Neural progenitor cell (in vitro differentiated cells): ENCODE data around the gene PSAPL1. TPM values are rescaled to one million over a fixed set of nuclear protein-coding genes. Genes with fewer than 3 reads are reported as not detected.
A peak's percentile ranks its signal among the peaks of the same experiment; 100 is the strongest.

Experiments used
- DNase-seq: peaks from one replicate; pipeline ENCODE4 v3.0.0-alpha.2; 2016; ENCODE audit warnings: low spot score
- H2AFZ ChIP-seq: fragments of 200-600 bp; sonication (generic); replicated peaks from 2 replicates; pipeline ENCODE4 v1.6.1; 2016; ENCODE audit warnings: antibody characterized with exemption
- H3F3A ChIP-seq: fragments of 200-600 bp; sonication (generic); 2 replicates; pipeline ENCODE4 v1.6.1; 2016; ENCODE audit warnings: antibody characterized with exemption, low read depth
- H3K27ac ChIP-seq: fragments of 200-600 bp; sonication (generic); 2 replicates; pipeline ENCODE4 v1.5.1; 2016; ENCODE audit warnings: mild to moderate bottlenecking
- H3K27me3 ChIP-seq: fragments of 200-600 bp; sonication (generic); 2 replicates; pipeline ENCODE4 v1.6.1; 2016; ENCODE audit warnings: mild to moderate bottlenecking, moderate library complexity
- H3K36me3 ChIP-seq: fragments of 200-600 bp; sonication (generic); 2 replicates; pipeline ENCODE4 v1.5.1; 2016
- H3K4me1 ChIP-seq: fragments of 200-600 bp; sonication (generic); 2 replicates; pipeline ENCODE4 v1.6.1; 2016; ENCODE audit warnings: mixed run types
- H3K4me2 ChIP-seq: fragments of 200-600 bp; sonication (generic); 2 replicates; pipeline ENCODE4 v1.6.1; 2016
- H3K4me3 ChIP-seq: fragments of 200-600 bp; sonication (generic); 2 replicates; pipeline ENCODE4 v1.5.1; 2016
- H3K79me2 ChIP-seq: fragments of 200-600 bp; sonication (generic); 2 replicates; pipeline ENCODE4 v1.6.1; 2016; ENCODE audit warnings: low read depth
- H3K9ac ChIP-seq: fragments of 200-600 bp; sonication (generic); 2 replicates; pipeline ENCODE4 v1.6.1; 2016
- H3K9me3 ChIP-seq: fragments of 200-600 bp; sonication (generic); 2 replicates; pipeline ENCODE4 v1.5.1; 2016; ENCODE audit warnings: low read depth
- H4K20me1 ChIP-seq: fragments of 200-600 bp; sonication (generic); 2 replicates; pipeline ENCODE4 v1.6.1; 2016; ENCODE audit warnings: low read depth
- H3K27ac Mint-ChIP-seq: 3 replicates; pipeline ENCODE4 v1.8.0; 2021; ENCODE audit warnings: mixed read lengths
- H3K27me3 Mint-ChIP-seq: 2 replicates; pipeline ENCODE4 v1.8.0; 2022; ENCODE audit warnings: low read depth, mild to moderate bottlenecking, inconsistent platforms, moderate library complexity, mixed read lengths; ENCODE audit not compliant: insufficient read depth
- H3K36me3 Mint-ChIP-seq: 3 replicates; pipeline ENCODE4 v1.8.0; 2021; ENCODE audit warnings: mixed read lengths
- H3K4me1 Mint-ChIP-seq: 3 replicates; pipeline ENCODE4 v1.8.0; 2021; ENCODE audit warnings: mixed read lengths
- H3K4me3 Mint-ChIP-seq: 3 replicates; pipeline ENCODE4 v1.8.0; 2021; ENCODE audit warnings: mild to moderate bottlenecking, moderate library complexity, mixed read lengths
- H3K9me3 Mint-ChIP-seq: 3 replicates; pipeline ENCODE4 v1.8.0; 2020; ENCODE audit warnings: mixed read lengths
- CTCF ChIP-seq: fragments of 200-600 bp; sonication (generic); IDR thresholded peaks from 2 replicates; pipeline ENCODE4 v1.5.1; 2017; ENCODE audit warnings: antibody characterized with exemption, mild to moderate bottlenecking
- EZH2 ChIP-seq: fragments of 200-600 bp; sonication (generic); IDR thresholded peaks from 2 replicates; pipeline ENCODE4 v1.6.1; 2017; ENCODE audit warnings: antibody characterized with exemption, mild to moderate bottlenecking, moderate library complexity
- EZH2phosphoT487 ChIP-seq: fragments of 200-600 bp; sonication (generic); IDR thresholded peaks from 2 replicates; pipeline ENCODE4 v1.6.1; 2017; ENCODE audit warnings: antibody characterized with exemption
- total RNA-seq: library from RNA; depleted of rRNA; stranded (reverse); fragments of >200 nt; gene quantifications from 2 replicates; pipeline ENCODE4 v1.2.3, GENCODE V29; 2015; ENCODE audit warnings: low replicate concordance

PSAPL1 gene
- total RNA-seq, 1 donor from 2014 or later: not detected

- no peak for TF ChIP-seq CTCF
- TF ChIP-seq EZH2: no peak
- H3K27ac Mint-ChIP-seq: no peak overlapping the region
- H3K4me1 ChIP-seq: peaks cover 14% of the 10 kb centered on the region
- H3K9me3 Mint-ChIP-seq: no peaks in the 10 kb centered on the region
- H3K4me2 ChIP-seq: no peak overlapping the region
- H2AFZ ChIP-seq: no peak overlapping the region
- peaks cover 3% of the 10 kb centered on the region for H3K27me3 Mint-ChIP-seq
- H3K4me3 ChIP-seq: no peak overlapping the region
- no peaks in the 10 kb centered on the region for H4K20me1 ChIP-seq
- no peak for DNase-seq
- H3K36me3 Mint-ChIP-seq: no peaks in the 10 kb centered on the region
- H3K27me3 ChIP-seq: no peaks in the 10 kb centered on the region
- H3K9ac ChIP-seq: no peak overlapping the region
- H3F3A ChIP-seq: peaks cover 8% of the 10 kb centered on the region
- no peak overlapping the region for H3K4me3 Mint-ChIP-seq
- H3K9me3 ChIP-seq: no peaks in the 10 kb centered on the region
- H3K79me2 ChIP-seq: no peaks in the 10 kb centered on the region
- H3K36me3 ChIP-seq: no peaks in the 10 kb centered on the region
- peaks cover 40% of the 10 kb centered on the region for H3K4me1 Mint-ChIP-seq
- no peak overlapping the region for H3K27ac ChIP-seq
Observed at GRCh38 chr4:7384929-7385890, 49.5 kb downstream of the PSAPL1 start.

GRCh38 chr4:7384003-7384928, 50.5 kb downstream of the PSAPL1 start:
- TF ChIP-seq EZH2 (no peak), EZH2phosphoT487 (no peak), CTCF (no peak)
- Histone ChIP-seq H3F3A (peaks cover 8% of the 10 kb centered on the region), H3K9me3 (no peaks in the 10 kb centered on the region), H4K20me1 (no peaks in the 10 kb centered on the region), H3K79me2 (no peaks in the 10 kb centered on the region), H3K4me2 (no peak overlapping the region), H3K4me1 (peaks cover 14% of the 10 kb centered on the region), H3K9ac (no peak overlapping the region), H2AFZ (no peak overlapping the region), H3K4me3 (no peak overlapping the region), H3K27me3 (no peaks in the 10 kb centered on the region), H3K36me3 (no peaks in the 10 kb centered on the region), H3K27ac (no peak overlapping the region)
- no peak for DNase-seq
- no peaks in the 10 kb centered on the region for H3K36me3 Mint-ChIP-seq
- H3K27ac Mint-ChIP-seq: peak overlapping the region; percentile 46
- peaks cover 2% of the 10 kb centered on the region for H3K27me3 Mint-ChIP-seq
- H3K4me3 Mint-ChIP-seq: no peak overlapping the region
- no peaks in the 10 kb centered on the region for H3K9me3 Mint-ChIP-seq
- peaks cover 33% of the 10 kb centered on the region for H3K4me1 Mint-ChIP-seq

GRCh38 chr4:7383266-7383665, 51.5 kb downstream of the PSAPL1 start:
- Histone ChIP-seq H4K20me1 (no peaks in the 10 kb centered on the region), H3K79me2 (no peaks in the 10 kb centered on the region), H3K4me2 (no peak overlapping the region), H3K9ac (no peak overlapping the region), H3K27me3 (no peaks in the 10 kb centered on the region), H3F3A (peaks cover 7% of the 10 kb centered on the region), H3K4me1 (peaks cover 14% of the 10 kb centered on the region), H3K27ac (no peak overlapping the region), H3K36me3 (no peaks in the 10 kb centered on the region), H2AFZ (no peak overlapping the region), H3K4me3 (no peak overlapping the region), H3K9me3 (no peaks in the 10 kb centered on the region)
- Mint-ChIP-seq H3K36me3 (no peaks in the 10 kb centered on the region), H3K4me1 (peaks cover 33% of the 10 kb centered on the region), H3K4me3 (no peak overlapping the region), H3K27ac (peak overlapping the region; percentile 60), H3K27me3 (peaks cover 2% of the 10 kb centered on the region), H3K9me3 (no peaks in the 10 kb centered on the region)
- TF ChIP-seq CTCF: no peak
- TF ChIP-seq EZH2: no peak
- no peak for TF ChIP-seq EZH2phosphoT487
- DNase-seq: no peak
